SK-N-MC (cell line): Measurements from ENCODE around the gene PPP1R12C.

Experiments
- EZH2 ChIP-seq: fragments of 200-600 bp; sonication (generic); IDR thresholded peaks from one replicate; pipeline ENCODE4 v1.6.1; 2017; ENCODE audit warnings: antibody characterized with exemption
- POLR2AphosphoS5 ChIP-seq: IDR thresholded peaks from 2 replicates; pipeline ENCODE4 v1.6.1; 2012; ENCODE audit warnings: mild to moderate bottlenecking, low read depth, low read length, borderline replicate concordance

DNA sequence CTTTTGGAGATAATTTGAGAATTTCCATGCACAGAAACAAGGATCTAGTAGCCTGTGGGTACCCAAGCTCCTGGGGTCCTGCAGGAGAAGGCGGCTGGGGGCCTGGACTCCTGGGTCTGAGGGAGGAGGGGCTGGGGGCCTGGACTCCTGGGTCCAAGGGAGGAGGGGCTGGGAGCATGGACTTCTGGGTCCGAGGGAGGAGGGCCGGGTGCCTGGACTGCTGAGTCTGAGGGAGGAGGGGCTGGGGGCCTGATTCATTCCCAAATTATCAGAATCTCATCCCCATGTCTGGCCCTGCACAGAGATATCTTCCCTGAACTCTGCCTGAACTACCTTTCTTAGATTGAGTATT, 54.0 kb downstream of the PPP1R12C start:
- TF ChIP-seq POLR2AphosphoS5 (no peak), EZH2 (no peak)
